HEK293T (cell line): ENCODE data around the gene TTLL13.

ENCODE experiments used
- CTCF ChIA-PET: fragments of 350-600 bp; formaldehyde crosslinking; extraction: SDS; loops from one replicate; lab custom pipeline; 2021; ENCODE audit warnings: antibody characterized with exemption, inconsistent platforms; lab: Yijun Ruan, JAX
- POLR2A ChIA-PET: fragments of 350-600 bp; formaldehyde crosslinking; extraction: SDS; loops from one replicate; lab custom pipeline; 2020; ENCODE audit warnings: antibody characterized with exemption, inconsistent platforms; lab: Yijun Ruan, JAX
- DNase-seq: peaks from one replicate; pipeline ENCODE4 v3.0.0; 2012; ENCODE audit warnings: mixed read lengths; ENCODE audit errors: extremely low spot score
- BHLHE40 ChIP-seq: fragments of 450-650 bp; IDR thresholded peaks from 2 replicates; pipeline ENCODE4 v1.6.1; 2016; ENCODE audit warnings: mild to moderate bottlenecking, moderate library complexity, borderline replicate concordance
- CTBP1 ChIP-seq: fragments of 450-650 bp; IDR thresholded peaks from 2 replicates; pipeline ENCODE4 v1.6.1; 2016; ENCODE audit warnings: borderline replicate concordance
- ELF4 ChIP-seq: fragments of 450-650 bp; IDR thresholded peaks from 2 replicates; pipeline ENCODE4 v1.6.1; 2017; ENCODE audit warnings: antibody characterized with exemption
- FOXA1 ChIP-seq: fragments of 450-650 bp; IDR thresholded peaks from 2 replicates; pipeline ENCODE4 v1.6.1; 2016; ENCODE audit warnings: mild to moderate bottlenecking
- FOXK2 ChIP-seq: fragments of 450-650 bp; IDR thresholded peaks from 2 replicates; pipeline ENCODE4 v1.6.1; 2016; ENCODE audit warnings: mild to moderate bottlenecking
- FOXM1 ChIP-seq: fragments of 450-650 bp; IDR thresholded peaks from 2 replicates; pipeline ENCODE4 v1.6.1; 2017; ENCODE audit warnings: mild to moderate bottlenecking, borderline replicate concordance
- HDGF ChIP-seq: fragments of 450-650 bp; IDR thresholded peaks from 2 replicates; pipeline ENCODE4 v1.6.1; 2017; ENCODE audit warnings: antibody characterized with exemption, borderline replicate concordance
- L3MBTL2 ChIP-seq: fragments of 450-650 bp; conservative IDR thresholded peaks from 2 replicates; pipeline ENCODE4 v1.6.1; 2016; ENCODE audit warnings: mild to moderate bottlenecking
- LEF1 ChIP-seq: fragments of 450-650 bp; IDR thresholded peaks from 2 replicates; pipeline ENCODE4 v1.6.1; 2017; ENCODE audit warnings: mild to moderate bottlenecking, borderline replicate concordance
- NFRKB ChIP-seq: fragments of 450-650 bp; IDR thresholded peaks from 2 replicates; pipeline ENCODE4 v1.6.1; 2016; ENCODE audit warnings: mild to moderate bottlenecking, moderate library complexity
- SUZ12 ChIP-seq: fragments of 450-650 bp; IDR thresholded peaks from 2 replicates; pipeline ENCODE4 v1.6.1; 2016; ENCODE audit warnings: mild to moderate bottlenecking
- TARDBP ChIP-seq: fragments of 450-650 bp; IDR thresholded peaks from 2 replicates; pipeline ENCODE4 v1.6.1; 2016
- ZNF384 ChIP-seq: fragments of 450-650 bp; IDR thresholded peaks from 2 replicates; pipeline ENCODE4 v1.6.1; 2016
- TF ChIP-seq, protein P1 (sequence below): fragments of 450-650 bp; IDR thresholded peaks from 2 replicates; pipeline ENCODE4 v1.6.1; 2016

TTLL13 gene

DNA sequence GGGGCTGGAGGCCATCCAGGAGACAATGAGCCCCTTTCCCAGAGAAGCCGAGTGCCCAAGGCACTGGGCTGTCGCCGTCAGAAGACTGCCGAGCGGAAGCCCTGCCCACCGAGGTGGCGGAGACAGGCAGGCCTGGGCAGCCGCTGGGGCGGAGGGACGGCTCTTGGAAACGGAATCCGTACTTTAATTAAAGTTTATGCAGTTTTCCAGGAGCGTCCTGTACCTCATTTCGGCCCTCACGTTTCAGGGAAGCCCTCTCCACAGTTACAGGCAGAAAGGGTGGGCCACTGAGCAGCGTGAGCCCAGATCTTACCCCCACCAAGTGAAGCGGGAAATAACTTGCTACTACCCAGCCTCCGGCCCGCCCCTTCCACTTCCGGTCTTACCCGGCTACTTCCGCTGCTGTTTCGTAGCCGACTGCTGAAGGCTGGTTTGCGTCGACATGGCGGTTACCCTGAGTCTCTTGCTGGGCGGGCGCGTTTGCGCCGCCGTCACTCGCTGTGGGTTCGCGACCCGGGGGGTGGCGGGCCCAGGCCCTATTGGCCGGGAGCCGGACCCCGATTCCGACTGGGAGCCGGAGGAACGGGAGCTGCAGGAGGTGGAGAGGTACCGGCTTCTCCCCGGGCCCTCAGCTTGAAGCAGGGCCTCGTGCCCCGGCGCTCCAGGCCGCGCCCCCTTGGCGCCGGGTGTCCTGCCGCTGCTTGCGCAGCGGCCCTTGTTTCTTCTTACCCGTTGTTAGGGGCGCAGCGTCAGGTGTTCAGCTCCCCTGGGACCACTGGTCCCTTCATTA is 16.1 kb downstream of the TTLL13 start, which contains the start of gene NGRN:
Gene NGRN (plus strand): TSS at position 402 of the 790 bp plus-strand sequence. CDS start 41 bp downstream, at position 443.
- peak; percentile 92 for DNase-seq
- no peak for TF ChIP-seq FOXK2
- TF ChIP-seq FOXM1, result peak; percentile 36; the same call in 1 of the 2 replicates
- TF ChIP-seq CTBP1, result no peak
- TF ChIP-seq, protein P1, sequence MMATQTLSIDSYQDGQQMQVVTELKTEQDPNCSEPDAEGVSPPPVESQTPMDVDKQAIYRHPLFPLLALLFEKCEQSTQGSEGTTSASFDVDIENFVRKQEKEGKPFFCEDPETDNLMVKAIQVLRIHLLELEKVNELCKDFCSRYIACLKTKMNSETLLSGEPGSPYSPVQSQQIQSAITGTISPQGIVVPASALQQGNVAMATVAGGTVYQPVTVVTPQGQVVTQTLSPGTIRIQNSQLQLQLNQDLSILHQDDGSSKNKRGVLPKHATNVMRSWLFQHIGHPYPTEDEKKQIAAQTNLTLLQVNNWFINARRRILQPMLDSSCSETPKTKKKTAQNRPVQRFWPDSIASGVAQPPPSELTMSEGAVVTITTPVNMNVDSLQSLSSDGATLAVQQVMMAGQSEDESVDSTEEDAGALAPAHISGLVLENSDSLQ, result peak; percentile 77
- TF ChIP-seq ELF4, result peak; percentile 70; the same call in 1 of the 2 replicates
- peak; percentile 97 for TF ChIP-seq L3MBTL2
- POLR2A ChIA-PET, result interaction anchor here (0.8 to 2.3 kb wide), 14 partner anchors 9 to 251 kb away, joined by 3 to 32 read pairs (median 4); partner anchors contain the start of genes CIB1, GDPGP1, IQGAP1 and SEMA4B
- CTCF ChIA-PET, result interaction anchor here (1.0 kb wide), 1 partner anchor 16 kb away, joined by 5 read pairs; the partner anchor contains the start of gene TTLL13

DNA sequence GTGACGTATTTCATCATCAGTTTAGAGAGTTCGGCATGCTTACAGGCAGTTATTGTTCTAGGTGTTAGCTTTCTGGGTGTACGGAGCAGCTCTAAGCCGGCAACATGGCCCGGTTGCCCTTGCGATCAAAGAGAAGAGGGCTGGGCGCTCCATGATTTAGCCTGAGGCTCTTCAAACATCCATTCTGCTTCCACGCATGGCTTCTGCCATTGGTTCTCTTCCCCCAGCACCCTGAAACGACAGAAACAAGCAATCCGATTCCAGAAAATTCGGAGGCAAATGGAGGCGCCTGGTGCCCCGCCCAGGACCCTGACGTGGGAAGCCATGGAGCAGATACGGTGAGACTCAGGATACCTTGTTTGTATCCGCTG is 16.7 kb downstream of the TTLL13 start:
- TF ChIP-seq FOXM1, result no peak
- TF ChIP-seq FOXK2, result no peak
- no peak for TF ChIP-seq TARDBP
- TF ChIP-seq SUZ12, result no peak
- no peak for TF ChIP-seq CTBP1
- TF ChIP-seq FOXA1, result no peak
- no peak for TF ChIP-seq L3MBTL2
- TF ChIP-seq, protein P1, result no peak
- TF ChIP-seq HDGF, result no peak
- TF ChIP-seq ELF4, result no peak
- no peak for TF ChIP-seq BHLHE40
- POLR2A ChIA-PET, result interaction anchor here (0.8 to 2.3 kb wide), 14 partner anchors 8 to 252 kb away, joined by 3 to 32 read pairs (median 4); partner anchors contain the start of genes CIB1, GDPGP1, IQGAP1 and SEMA4B
- CTCF ChIA-PET, result interaction anchor here (1.0 kb wide), 1 partner anchor 17 kb away, joined by 5 read pairs; the partner anchor contains the start of gene TTLL13
- DNase-seq, result peak; percentile 37

GRCh38 chr15:90266485-90266884 is 17.1 kb downstream of the TTLL13 start:
- POLR2A ChIA-PET, result interaction anchor here (0.9 to 2.3 kb wide), 9 partner anchors 10 to 33 kb away, joined by 4 to 32 read pairs (median 6); partner anchors contain the start of genes CIB1, GDPGP1 and TTLL13
- CTCF ChIA-PET, result no interaction called here
- DNase-seq, result no peak
- peak; percentile 74 for TF ChIP-seq L3MBTL2
- no peak for TF ChIP-seq ELF4
- no peak for TF ChIP-seq FOXK2
- TF ChIP-seq FOXA1, result no peak
- TF ChIP-seq BHLHE40, result no peak
- no peak for TF ChIP-seq CTBP1
- no peak for TF ChIP-seq NFRKB

- ChIA-PET CTCF (interaction anchor here (0.9 to 2.0 kb wide), 3 partner anchors 19 to 25 kb away, joined by 3 to 5 read pairs (median 3); partner anchors contain the start of gene TTLL13), POLR2A (interaction anchor here (0.7 to 2.2 kb wide), 6 partner anchors 9 to 68 kb away, joined by 3 to 6 read pairs (median 4); partner anchors contain the start of genes CIB1, GDPGP1, SEMA4B and TTLL13)
- no peak for DNase-seq
- TF ChIP-seq LEF1, result no peak
- TF ChIP-seq, protein P1, result peak; percentile 20; the same call in 1 of the 2 replicates
- TF ChIP-seq FOXA1, result no peak
Observed at GRCh38 chr15:90268415-90268814, 19.1 kb downstream of the TTLL13 start.

- ChIA-PET CTCF (interaction anchor here (2.1 kb wide), 1 partner anchor 23 kb away, joined by 7 read pairs; no protein-coding TSS in a partner anchor), POLR2A (interaction anchor here (0.8 kb wide), 1 partner anchor 21 kb away, joined by 3 read pairs; the partner anchor contains the start of gene TTLL13)
- DNase-seq, result no peak
- TF ChIP-seq ZNF384, result no peak
- TF ChIP-seq FOXM1, result no peak
- TF ChIP-seq, protein P1, result no peak
- TF ChIP-seq HDGF, result no peak
- no peak for TF ChIP-seq FOXA1
- TF ChIP-seq FOXK2, result no peak
Observed at GRCh38 chr15:90270502-90271150, 21.3 kb downstream of the TTLL13 start.
